ENCODE data around the gene TTLL6. TPM values are rescaled to one million over a fixed set of nuclear protein-coding genes. Genes with fewer than 3 reads are reported as not detected.

Gene TTLL6
- total RNA-seq = 10 to 100 TPM; 18.5 to 44.3 TPM
- polyA plus RNA-seq (ENCODE audit: insufficient read depth, low read depth, low replicate concordance) = 70.9 TPM
- long read RNA-seq, donor 1, partial matches to known transcripts = 106 of 106 reads
- long read RNA-seq, donor 1, other reads (novel, unspliced or antisense) = 0 of 106 reads
- long read RNA-seq, donor 2 = 0 reads

DNA sequence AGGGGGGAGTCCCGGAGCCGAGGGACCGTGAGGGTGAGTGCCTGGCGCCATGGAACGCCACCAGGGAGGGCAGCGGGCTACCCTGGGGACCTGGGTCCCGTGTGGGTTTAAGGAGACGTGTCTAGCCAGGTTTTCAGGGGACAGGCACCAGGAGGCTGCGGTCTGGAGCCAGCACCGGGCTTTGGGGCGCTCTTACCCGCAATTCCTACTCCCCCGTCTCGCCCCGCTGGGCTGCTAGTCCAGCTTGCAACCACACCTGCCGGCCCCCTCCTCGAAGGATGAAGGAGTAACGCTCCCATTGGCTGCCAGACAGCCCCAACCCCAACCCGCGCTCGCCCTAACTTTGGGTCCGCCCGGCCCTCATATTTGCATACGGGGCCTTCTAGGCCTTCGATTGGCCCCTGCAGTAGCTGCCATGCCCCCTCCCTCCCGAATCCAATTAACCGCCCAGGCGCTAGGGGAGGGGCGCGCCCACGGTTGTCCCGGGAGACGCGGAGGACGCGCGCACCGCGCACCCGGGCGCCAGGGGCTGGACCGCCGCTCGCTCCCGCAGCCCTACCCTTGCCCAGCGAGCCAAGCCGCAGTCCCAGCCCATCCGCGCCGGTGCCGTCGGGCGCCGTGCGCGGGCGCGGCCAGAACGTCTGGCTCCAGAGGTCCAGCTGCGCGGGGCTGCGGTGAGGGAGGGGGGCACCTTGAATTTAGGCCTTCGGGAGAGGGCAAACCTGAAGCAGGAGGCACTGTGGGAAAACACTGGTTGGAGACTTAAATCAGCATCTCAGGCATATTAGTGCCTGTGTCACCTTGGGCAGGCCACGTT is at the start of gene TTLL6:
Gene TTLL6, minus strand, starts transcription at position 456 of the 817 bp plus-strand sequence. Its CDS starts 157 bp downstream, at position 299.
- Histone ChIP-seq H3K9me3 (no peaks in the 10 kb centered on the region), H3K36me3 (ENCODE audit: low read depth, missing control alignments) (no peaks in the 10 kb centered on the region), H3K4me3 (peak within 1 kb of the TSS; percentile 42 to 57), H3K4me1 (no peaks in the 10 kb centered on the region), H3K27me3 (no peaks in the 10 kb centered on the region), H3K27ac (no peak within 1 kb of the TSS)
- intact Hi-C loops (cut with DNase I; ENCODE audit: low total_unique reads) = no loop called here
- 2 to 4% methylated on average over 23 to 46 of the region's 64 CpGs for WGBS, 2 donors
- peak; percentile 88 for DNase-seq
- TF ChIP-seq, protein P1, sequence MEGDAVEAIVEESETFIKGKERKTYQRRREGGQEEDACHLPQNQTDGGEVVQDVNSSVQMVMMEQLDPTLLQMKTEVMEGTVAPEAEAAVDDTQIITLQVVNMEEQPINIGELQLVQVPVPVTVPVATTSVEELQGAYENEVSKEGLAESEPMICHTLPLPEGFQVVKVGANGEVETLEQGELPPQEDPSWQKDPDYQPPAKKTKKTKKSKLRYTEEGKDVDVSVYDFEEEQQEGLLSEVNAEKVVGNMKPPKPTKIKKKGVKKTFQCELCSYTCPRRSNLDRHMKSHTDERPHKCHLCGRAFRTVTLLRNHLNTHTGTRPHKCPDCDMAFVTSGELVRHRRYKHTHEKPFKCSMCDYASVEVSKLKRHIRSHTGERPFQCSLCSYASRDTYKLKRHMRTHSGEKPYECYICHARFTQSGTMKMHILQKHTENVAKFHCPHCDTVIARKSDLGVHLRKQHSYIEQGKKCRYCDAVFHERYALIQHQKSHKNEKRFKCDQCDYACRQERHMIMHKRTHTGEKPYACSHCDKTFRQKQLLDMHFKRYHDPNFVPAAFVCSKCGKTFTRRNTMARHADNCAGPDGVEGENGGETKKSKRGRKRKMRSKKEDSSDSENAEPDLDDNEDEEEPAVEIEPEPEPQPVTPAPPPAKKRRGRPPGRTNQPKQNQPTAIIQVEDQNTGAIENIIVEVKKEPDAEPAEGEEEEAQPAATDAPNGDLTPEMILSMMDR (IDR thresholded peaks at IDR 0.05) = peak in 1 of 3 experiments; percentile 3
- TF ChIP-seq POLR2A (IDR thresholded peaks at IDR 0.05) = no peak

DNA sequence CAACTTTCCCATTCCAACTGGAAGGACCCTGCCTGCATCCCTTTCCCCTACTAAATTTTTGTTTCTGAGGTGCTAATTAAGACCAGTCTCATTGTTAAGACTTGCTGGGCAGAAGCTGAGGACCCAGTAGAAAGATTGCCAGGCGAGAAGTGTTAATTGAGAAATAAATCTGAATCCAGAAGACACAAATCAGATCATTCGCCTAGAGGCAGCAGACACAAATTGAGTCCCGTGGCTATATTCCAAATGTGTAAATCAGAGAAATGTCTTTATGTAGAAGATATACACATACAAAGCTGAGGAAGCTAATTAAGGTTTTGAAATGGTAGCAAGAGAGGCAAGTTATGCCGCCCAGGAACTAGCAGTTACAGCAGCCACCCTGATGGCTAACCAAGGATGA is 43.4 kb upstream of the TTLL6 start:
- WGBS, 2 donors = 88 to 93% methylated on average over 4 of the region's 4 CpGs
- DNase-seq = no peak
- intact Hi-C loops (cut with DNase I; ENCODE audit: low total_unique reads) = no loop called here
- Histone ChIP-seq H3K4me3 (no peak overlapping the region), H3K4me1 (no peaks in the 10 kb centered on the region), H3K9me3 (no peaks in the 10 kb centered on the region), H3K27ac (no peak overlapping the region), H3K27me3 (no peaks in the 10 kb centered on the region), H3K36me3 (ENCODE audit: low read depth, missing control alignments) (no peaks in the 10 kb centered on the region)
- no peak for TF ChIP-seq POLR2A (IDR thresholded peaks at IDR 0.05)
- TF ChIP-seq, protein P1 (IDR thresholded peaks at IDR 0.05) = no peak

DNA sequence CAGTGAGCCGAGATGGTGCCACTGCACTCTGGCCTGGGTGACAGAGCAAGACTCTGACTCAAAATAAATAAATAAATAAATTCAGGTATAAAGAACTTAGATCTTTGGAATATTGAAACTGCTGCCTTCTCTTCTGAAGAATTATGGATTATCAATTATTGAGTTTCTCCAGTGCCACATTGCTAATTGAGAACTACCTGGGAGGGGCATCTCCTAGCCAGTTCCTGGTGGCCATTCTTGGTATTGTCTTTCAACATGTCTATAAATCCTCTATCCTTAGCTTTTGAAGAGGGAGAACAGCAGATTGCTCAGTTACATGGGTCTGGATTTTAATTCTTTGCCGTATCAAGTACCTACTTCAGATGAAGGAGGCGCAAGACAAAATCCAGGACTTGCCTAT is 43.0 kb upstream of the TTLL6 start:
- TF ChIP-seq, protein P1 (IDR thresholded peaks at IDR 0.05) = peak in 1 of 3 experiments; percentile 35
- TF ChIP-seq POLR2A (IDR thresholded peaks at IDR 0.05) = no peak
- intact Hi-C loops (cut with DNase I; ENCODE audit: low total_unique reads) = no loop called here

DNA sequence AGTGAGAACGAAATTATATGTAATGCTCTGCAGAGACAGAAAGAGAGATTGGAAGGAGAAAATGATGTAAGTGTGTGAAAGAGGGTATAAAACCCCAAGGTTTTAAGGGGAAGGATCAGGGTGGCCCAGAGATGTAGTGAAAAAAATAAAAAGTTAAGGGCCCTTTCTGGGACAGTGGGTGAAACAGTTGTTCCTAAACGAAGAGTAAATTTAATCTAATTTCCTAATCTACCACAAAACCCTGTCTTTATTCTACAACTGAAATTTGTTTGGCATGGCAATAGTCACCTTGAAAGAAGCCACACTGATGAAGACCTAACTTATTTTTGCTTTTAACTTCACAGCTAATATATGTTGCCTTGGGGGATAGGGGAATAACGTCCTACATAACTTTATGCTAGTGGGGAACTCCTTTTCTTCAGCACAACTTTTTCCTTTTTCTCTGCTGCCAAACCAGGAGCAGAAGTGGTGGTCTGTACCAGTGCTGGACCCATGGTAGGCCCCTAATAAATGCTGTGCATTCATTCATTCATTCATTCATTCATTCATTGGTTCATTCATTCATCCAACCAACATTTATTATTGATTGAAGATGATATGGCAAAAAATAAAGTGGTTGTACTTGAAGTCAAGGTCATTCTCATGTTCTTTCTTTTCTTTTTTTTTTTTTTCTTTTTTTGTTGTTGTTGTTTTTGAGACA is 39.2 kb upstream of the TTLL6 start:
- 66 to 70% methylated on average over 3 of the region's 3 CpGs for WGBS, 2 donors
- TF ChIP-seq, protein P1 (IDR thresholded peaks at IDR 0.05) = no peak
- TF ChIP-seq POLR2A (IDR thresholded peaks at IDR 0.05) = no peak
- intact Hi-C loops (cut with DNase I; ENCODE audit: low total_unique reads) = no loop called here
- DNase-seq = no peak
- no peak overlapping the region for H3K4me3 ChIP-seq
- no peaks in the 10 kb centered on the region for H3K4me1 ChIP-seq
- no peaks in the 10 kb centered on the region for H3K9me3 ChIP-seq
- no peaks in the 10 kb centered on the region for H3K27me3 ChIP-seq
- H3K36me3 ChIP-seq (ENCODE audit: low read depth, missing control alignments) = no peaks in the 10 kb centered on the region
- H3K27ac ChIP-seq = no peak overlapping the region

More for the DNA sequence above, 43.0 kb upstream of the TTLL6 start:
- Histone ChIP-seq H3K27me3 (no peaks in the 10 kb centered on the region), H3K27ac (no peak overlapping the region), H3K4me3 (no peak overlapping the region), H3K4me1 (no peaks in the 10 kb centered on the region), H3K9me3 (no peaks in the 10 kb centered on the region), H3K36me3 (ENCODE audit: low read depth, missing control alignments) (no peaks in the 10 kb centered on the region)
- no peak for DNase-seq
- 93 to 100% methylated on average over 3 of the region's 3 CpGs for WGBS, 2 donors

Measured in testis (tissue), 5 donors.